Suprapubic skin (tissue), 4 donors: ENCODE results near the gene GNA15.

Source experiments
- CTCF ChIP-seq, 2 donors: fragments of 200-600 bp in 1 of 2; fragments of 450-650 bp in 1 of 2; sonication (generic) in 1 of 2; IDR thresholded peaks; one replicate each; pipeline ENCODE4 v1.5.1; 2016 to 2019; ENCODE audit warnings: antibody characterized with exemption in 2 of 2, mild to moderate bottlenecking in 1 of 2, moderate library complexity in 1 of 2
- POLR2A ChIP-seq, 2 donors: fragments of 450-650 bp; IDR thresholded peaks; one replicate each; pipeline ENCODE4 v1.6.1; 2017; ENCODE audit warnings: antibody characterized with exemption in 2 of 2, mild to moderate bottlenecking in 2 of 2, moderate library complexity in 2 of 2
- POLR2AphosphoS5 ChIP-seq, 3 donors: sonication (generic); formaldehyde crosslinking; IDR thresholded peaks; one replicate each; pipeline ENCODE4 v1.6.1; 2017; ENCODE audit warnings: antibody characterized with exemption in 3 of 3

DNA sequence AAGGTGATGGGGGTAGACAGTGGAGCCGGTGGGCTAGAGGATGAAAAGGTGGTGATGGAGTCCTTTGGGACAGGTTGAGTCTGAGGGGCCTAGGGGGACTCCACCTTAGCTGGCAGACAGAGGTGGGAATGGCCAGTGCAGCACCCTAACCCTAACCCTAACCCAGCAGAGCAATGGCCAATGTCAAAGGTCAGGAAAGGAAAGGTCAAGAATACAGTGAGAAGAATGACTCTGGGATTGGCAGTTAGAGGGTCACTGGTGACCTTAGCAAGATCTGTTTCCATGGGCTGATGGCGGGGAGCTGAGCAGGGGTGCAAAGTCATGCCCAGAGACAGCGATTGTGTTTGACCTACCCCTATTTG, 16.6 kb downstream of the GNA15 start:
- no peak for TF ChIP-seq CTCF (IDR thresholded peaks at IDR 0.05)
- no peak for TF ChIP-seq POLR2AphosphoS5 (IDR thresholded peaks at IDR 0.05)
- TF ChIP-seq POLR2A (IDR thresholded peaks at IDR 0.05) = no peak
